GM21515 (cell line): ENCODE measurements around the gene RERE.

ENCODE experiments used
- ATAC-seq: cut with Tn5 transposase; IDR thresholded peaks from one replicate; pipeline ENCODE4 v1.9.1; 2021; ENCODE audit not compliant: unreplicated experiment

RERE gene

GRCh38 chr1:8325771-8326170, 491.7 kb downstream of the RERE start:
- ATAC-seq = no peak

GRCh38 chr1:8324176-8324810, 493.1 kb downstream of the RERE start:
- ATAC-seq = no peak

GRCh38 chr1:8323706-8324105, 493.7 kb downstream of the RERE start:
- no peak for ATAC-seq

GRCh38 chr1:8321612-8322011, 495.8 kb downstream of the RERE start:
- no peak for ATAC-seq

GRCh38 chr1:8318436-8318835, 499.0 kb downstream of the RERE start:
- no peak for ATAC-seq

GRCh38 chr1:8317647-8318381, 499.6 kb downstream of the RERE start, which contains the start of gene SLC45A1:
TSS of gene SLC45A1 (plus strand) at chr1:8318114. CDS start at chr1:8324330, 6,216 bp downstream.
- no peak for ATAC-seq

GRCh38 chr1:8315573-8316475, 501.6 kb downstream of the RERE start:
- no peak for ATAC-seq

GRCh38 chr1:8314346-8315280, 502.8 kb downstream of the RERE start:
- no peak for ATAC-seq

- no peak for ATAC-seq
Observed at GRCh38 chr1:8313231-8313630, 504.2 kb downstream of the RERE start.

- no peak for ATAC-seq
Observed at GRCh38 chr1:8312235-8313218, 504.9 kb downstream of the RERE start.

- ATAC-seq = no peak
Observed at GRCh38 chr1:8311068-8311718, 506.2 kb downstream of the RERE start.

- no peak for ATAC-seq
Observed at GRCh38 chr1:8307628-8308027, 509.8 kb downstream of the RERE start.

GRCh38 chr1:8303876-8304275, 513.6 kb downstream of the RERE start:
- ATAC-seq = no peak

GRCh38 chr1:8303141-8303540, 514.3 kb downstream of the RERE start:
- ATAC-seq = no peak
